ENCODE data around the gene NTM. TPM values are rescaled to one million over a fixed set of nuclear protein-coding genes. Genes with fewer than 3 reads are reported as not detected.
A peak's percentile ranks its signal among the peaks of the same experiment; 100 is the strongest.

Gene NTM
- polyA plus RNA-seq, 1 donor (not counting 4 experiments of a cell fraction or from before 2014, with no cell fraction given) = 47.9 TPM

DNA sequence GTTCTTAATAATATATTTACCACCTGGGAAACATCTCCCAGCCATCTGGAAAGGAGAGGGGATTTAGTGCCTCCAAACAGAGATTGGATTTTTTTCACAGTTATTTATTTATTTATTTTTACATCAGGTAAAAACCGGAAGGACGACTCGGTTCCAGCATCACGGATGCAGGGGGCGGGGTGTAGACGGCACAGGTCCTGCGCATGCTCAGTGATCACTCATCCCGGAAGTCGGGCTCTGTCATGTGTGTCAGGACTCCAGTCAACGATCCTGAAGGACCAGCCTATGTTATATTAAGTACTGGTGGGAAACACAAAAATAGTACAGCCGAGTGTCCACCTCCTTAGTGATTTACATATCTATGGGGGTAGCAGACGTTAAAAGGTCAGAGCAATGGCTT is 467.6 kb downstream of the NTM start:
- no peaks in the 10 kb centered on the region for H3K9me3 ChIP-seq (ENCODE audit: control insufficient read depth, low read depth, low read length)
- H3K79me2 ChIP-seq (ENCODE audit: control insufficient read depth, insufficient read depth, low read length) = no peaks in the 10 kb centered on the region
- no peaks in the 10 kb centered on the region for H3K36me3 ChIP-seq (ENCODE audit: control insufficient read depth in 2 of 2, extremely low read depth in 1 of 2, insufficient read depth in 2 of 2, low read length in 2 of 2)
- H2AFZ ChIP-seq (ENCODE audit: control insufficient read depth, low read length) = peak overlapping the region; percentile 67
- peaks cover 2% of the 10 kb centered on the region for H3K4me1 ChIP-seq (ENCODE audit: control insufficient read depth, extremely low read depth, insufficient read depth, low read length)
- no peak overlapping the region for H3K4me2 ChIP-seq (ENCODE audit: control insufficient read depth, extremely low read depth, insufficient read depth, low read depth, low read length)
- no peaks in the 10 kb centered on the region for H3K9me1 ChIP-seq (ENCODE audit: control insufficient read depth, extremely low read depth, insufficient read depth, low read length)
- H3K27ac ChIP-seq (ENCODE audit: control insufficient read depth, insufficient read depth, low read length) = no peak overlapping the region
- TF ChIP-seq, protein P1, sequence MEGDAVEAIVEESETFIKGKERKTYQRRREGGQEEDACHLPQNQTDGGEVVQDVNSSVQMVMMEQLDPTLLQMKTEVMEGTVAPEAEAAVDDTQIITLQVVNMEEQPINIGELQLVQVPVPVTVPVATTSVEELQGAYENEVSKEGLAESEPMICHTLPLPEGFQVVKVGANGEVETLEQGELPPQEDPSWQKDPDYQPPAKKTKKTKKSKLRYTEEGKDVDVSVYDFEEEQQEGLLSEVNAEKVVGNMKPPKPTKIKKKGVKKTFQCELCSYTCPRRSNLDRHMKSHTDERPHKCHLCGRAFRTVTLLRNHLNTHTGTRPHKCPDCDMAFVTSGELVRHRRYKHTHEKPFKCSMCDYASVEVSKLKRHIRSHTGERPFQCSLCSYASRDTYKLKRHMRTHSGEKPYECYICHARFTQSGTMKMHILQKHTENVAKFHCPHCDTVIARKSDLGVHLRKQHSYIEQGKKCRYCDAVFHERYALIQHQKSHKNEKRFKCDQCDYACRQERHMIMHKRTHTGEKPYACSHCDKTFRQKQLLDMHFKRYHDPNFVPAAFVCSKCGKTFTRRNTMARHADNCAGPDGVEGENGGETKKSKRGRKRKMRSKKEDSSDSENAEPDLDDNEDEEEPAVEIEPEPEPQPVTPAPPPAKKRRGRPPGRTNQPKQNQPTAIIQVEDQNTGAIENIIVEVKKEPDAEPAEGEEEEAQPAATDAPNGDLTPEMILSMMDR (optimal IDR thresholded peaks at IDR 0.05 in 1 of 3, IDR thresholded peaks at IDR 0.05 in 1 of 3, conservative IDR thresholded peaks at IDR 0.05 in 1 of 3; ENCODE audit: extremely low read depth in 1 of 3, insufficient read depth in 2 of 3, low read length in 3 of 3) = no peak
- TF ChIP-seq EZH2 (IDR thresholded peaks at IDR 0.05; ENCODE audit: low read length) = no peak
- FAIRE-seq (no peak), DNase-seq (ENCODE audit: low read depth, low spot score) (no peak)
- no peaks in the 10 kb centered on the region for H3K27me3 ChIP-seq (ENCODE audit: control insufficient read depth, extremely low read depth, insufficient read depth, low read length)
- H3K9ac ChIP-seq (ENCODE audit: control insufficient read depth, extremely low read depth, insufficient read depth, low read length) = no peak overlapping the region
- no peak overlapping the region for H3K4me3 ChIP-seq (ENCODE audit: control insufficient read depth in 2 of 3, extremely low read depth in 1 of 3, insufficient read depth in 2 of 3, low read depth in 1 of 3, low read length in 3 of 3)
- dilution Hi-C loops (cut with MboI; ENCODE audit: extremely low pct_ligation_motif_present, low sequenced_read_pairs) = no loop called here
- H4K20me1 ChIP-seq (ENCODE audit: control insufficient read depth, extremely low read depth, insufficient read depth, low read length) = no peaks in the 10 kb centered on the region

DNA sequence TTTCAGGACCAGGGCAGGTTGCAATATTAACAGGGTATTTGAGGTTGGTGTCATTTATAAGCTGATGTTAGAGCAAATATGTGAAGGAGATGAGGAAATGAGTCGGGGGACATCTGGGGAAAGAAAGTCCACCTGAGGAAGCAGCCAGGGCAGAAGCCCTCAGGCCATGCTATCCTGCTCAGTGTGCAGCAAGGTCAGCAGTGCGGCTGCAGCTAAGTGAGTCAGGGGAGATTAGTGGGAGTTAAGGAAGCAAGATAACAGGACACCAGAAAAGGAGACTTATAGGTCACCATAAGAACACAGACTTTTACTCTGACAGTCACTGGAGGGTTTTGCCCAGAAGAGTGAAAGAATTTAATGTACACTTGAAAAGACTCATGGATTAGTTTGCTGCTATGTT is 468.9 kb downstream of the NTM start:
- no peak for DNase-seq (ENCODE audit: low read depth, low spot score)
- FAIRE-seq = no peak
- no peak overlapping the region for H3K4me2 ChIP-seq (ENCODE audit: control insufficient read depth, extremely low read depth, insufficient read depth, low read depth, low read length)
- H3K4me3 ChIP-seq (ENCODE audit: control insufficient read depth in 2 of 3, extremely low read depth in 1 of 3, insufficient read depth in 2 of 3, low read depth in 1 of 3, low read length in 3 of 3) = no peak overlapping the region
- H3K9ac ChIP-seq (ENCODE audit: control insufficient read depth, extremely low read depth, insufficient read depth, low read length) = no peak overlapping the region
- H4K20me1 ChIP-seq (ENCODE audit: control insufficient read depth, extremely low read depth, insufficient read depth, low read length) = no peaks in the 10 kb centered on the region
- H2AFZ ChIP-seq (ENCODE audit: control insufficient read depth, low read length) = no peak overlapping the region
- no peak overlapping the region for H3K27ac ChIP-seq (ENCODE audit: control insufficient read depth, insufficient read depth, low read length)
- H3K4me1 ChIP-seq (ENCODE audit: control insufficient read depth, extremely low read depth, insufficient read depth, low read length) = peaks cover 2% of the 10 kb centered on the region
- no peaks in the 10 kb centered on the region for H3K27me3 ChIP-seq (ENCODE audit: control insufficient read depth, extremely low read depth, insufficient read depth, low read length)
- H3K36me3 ChIP-seq (ENCODE audit: control insufficient read depth in 2 of 2, extremely low read depth in 1 of 2, insufficient read depth in 2 of 2, low read length in 2 of 2) = no peaks in the 10 kb centered on the region
- no peak for TF ChIP-seq EZH2 (IDR thresholded peaks at IDR 0.05; ENCODE audit: low read length)
- TF ChIP-seq, protein P1 (optimal IDR thresholded peaks at IDR 0.05 in 1 of 3, IDR thresholded peaks at IDR 0.05 in 1 of 3, conservative IDR thresholded peaks at IDR 0.05 in 1 of 3; ENCODE audit: extremely low read depth in 1 of 3, insufficient read depth in 2 of 3, low read length in 3 of 3) = no peak
- H3K79me2 ChIP-seq (ENCODE audit: control insufficient read depth, insufficient read depth, low read length) = no peaks in the 10 kb centered on the region
- no peaks in the 10 kb centered on the region for H3K9me1 ChIP-seq (ENCODE audit: control insufficient read depth, extremely low read depth, insufficient read depth, low read length)
- dilution Hi-C loops (cut with MboI; ENCODE audit: extremely low pct_ligation_motif_present, low sequenced_read_pairs) = no loop called here
- H3K9me3 ChIP-seq (ENCODE audit: control insufficient read depth, low read depth, low read length) = no peaks in the 10 kb centered on the region
